Measurements from ENCODE around the gene PPIL6. TPM values are rescaled to one million over a fixed set of nuclear protein-coding genes. Genes with fewer than 3 reads are reported as not detected.

Gene PPIL6
- under 1 TPM in 1 of 2 experiments, not detected in 1; 0.16 TPM for total RNA-seq

GRCh38 chr6:109440331-109441068 lies at the start of gene PPIL6, which contains the start of gene SMPD2:
PPIL6 (minus strand) TSS chr6:109440628; CDS start chr6:109440590, 38 bp downstream.
SMPD2 (plus strand) TSS chr6:109440724; CDS start chr6:109441122, 398 bp downstream.
- ChIA-PET POLR2A (interaction anchor here (0.6 to 5.7 kb wide), 9 partner anchors 8 to 538 kb away, joined by 3 to 72 read pairs (median 5); partner anchors contain the start of genes CD164, CEP57L1 and MICAL1), CTCF (interaction anchor here (0.7 to 2.9 kb wide), 10 partner anchors 10 to 253 kb away, joined by 3 to 24 read pairs (median 9); partner anchors contain the start of genes AK9, CD164 and MICAL1)
- no peaks in the 10 kb centered on the region for H3K27me3 Mint-ChIP-seq (ENCODE audit: low read depth)

GRCh38 chr6:109488001-109488400 lies 47.6 kb upstream of the PPIL6 start:
- Mint-ChIP-seq H3K4me1 (ENCODE audit: low read depth) (peaks cover 32% of the 10 kb centered on the region), H3K4me3 (no peak overlapping the region), H3K9me3 (ENCODE audit: insufficient read depth) (no peaks in the 10 kb centered on the region), H3K27ac (no peak overlapping the region), H3K27me3 (ENCODE audit: low read depth) (peaks cover 9% of the 10 kb centered on the region), H3K36me3 (ENCODE audit: low read depth) (no peaks in the 10 kb centered on the region)
- ChIA-PET POLR2A (no interaction called here), CTCF (no interaction called here)
- DNase-seq = no peak
- ATAC-seq = no peak

More at GRCh38 chr6:109440331-109441068, at the start of gene PPIL6, which contains the start of gene SMPD2:
- DNase-seq = peak; percentile 82
- H3K9me3 Mint-ChIP-seq (ENCODE audit: insufficient read depth) = no peaks in the 10 kb centered on the region
- peak; percentile 88 for ATAC-seq
- H3K4me1 Mint-ChIP-seq (ENCODE audit: low read depth) = peaks cover 29% of the 10 kb centered on the region
- peaks cover 25% of the 10 kb centered on the region for H3K36me3 Mint-ChIP-seq (ENCODE audit: low read depth)
- H3K4me3 Mint-ChIP-seq = peak within 1 kb of the TSS; percentile 90
- H3K27ac Mint-ChIP-seq = peak within 1 kb of the TSS; percentile 82

GRCh38 chr6:109486068-109486467 lies 45.6 kb upstream of the PPIL6 start:
- Mint-ChIP-seq H3K36me3 (ENCODE audit: low read depth) (peaks cover 12% of the 10 kb centered on the region), H3K9me3 (ENCODE audit: insufficient read depth) (no peaks in the 10 kb centered on the region), H3K4me3 (no peak overlapping the region), H3K4me1 (ENCODE audit: low read depth) (peaks cover 34% of the 10 kb centered on the region), H3K27me3 (ENCODE audit: low read depth) (peaks cover 9% of the 10 kb centered on the region), H3K27ac (no peak overlapping the region)
- POLR2A ChIA-PET = no interaction called here
- DNase-seq (peak; percentile 8), ATAC-seq (no peak)
- CTCF ChIA-PET = no interaction called here

DNA sequence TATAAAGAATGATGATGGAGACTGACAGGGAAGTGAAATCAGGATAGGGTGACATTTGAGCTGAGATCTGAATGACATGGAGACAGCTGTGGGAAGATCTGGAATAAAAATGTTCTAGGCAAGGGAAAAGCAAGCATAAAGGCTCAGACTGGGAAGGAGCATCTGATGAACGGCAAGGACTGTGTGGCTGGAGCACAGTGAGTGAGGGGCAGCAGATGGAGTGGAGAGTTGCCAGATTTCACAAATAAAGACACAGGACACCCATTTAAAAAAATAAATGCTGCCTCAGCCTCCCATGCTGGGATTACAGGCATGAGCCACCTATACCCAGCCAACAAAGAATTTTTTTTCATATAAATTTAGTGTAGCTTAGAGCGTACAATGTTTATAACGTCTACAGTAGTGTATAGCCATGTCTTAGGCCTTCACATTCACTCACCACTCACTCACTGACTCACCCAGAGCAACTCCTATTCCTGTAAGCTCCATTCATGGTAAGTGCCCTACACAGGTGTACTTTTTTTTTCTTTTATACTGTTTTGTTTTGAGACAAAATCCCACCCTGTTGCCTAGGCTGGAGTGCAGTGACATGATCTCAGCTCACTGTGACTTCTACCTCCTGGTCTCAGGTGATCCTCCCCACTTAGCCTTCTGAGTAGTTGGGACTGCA lies 45.0 kb upstream of the PPIL6 start:
- peaks cover 19% of the 10 kb centered on the region for H3K36me3 Mint-ChIP-seq (ENCODE audit: low read depth)
- ATAC-seq = no peak
- POLR2A ChIA-PET = interaction anchor here (0.8 kb wide), 1 partner anchor 102 kb away, joined by 4 read pairs; no protein-coding TSS in a partner anchor
- CTCF ChIA-PET = no interaction called here
- no peak overlapping the region for H3K27ac Mint-ChIP-seq
- peak; percentile 17 for DNase-seq
- H3K27me3 Mint-ChIP-seq (ENCODE audit: low read depth) = peaks cover 9% of the 10 kb centered on the region
- H3K4me1 Mint-ChIP-seq (ENCODE audit: low read depth) = peaks cover 35% of the 10 kb centered on the region
- H3K9me3 Mint-ChIP-seq (ENCODE audit: insufficient read depth) = no peaks in the 10 kb centered on the region
- H3K4me3 Mint-ChIP-seq = no peak overlapping the region

- H3K4me1 Mint-ChIP-seq (ENCODE audit: low read depth) = peaks cover 37% of the 10 kb centered on the region
- CTCF ChIA-PET = no interaction called here
Observed at GRCh38 chr6:109484122-109484521, 43.7 kb upstream of the PPIL6 start.

GRCh38 chr6:109483735-109484057 lies 43.3 kb upstream of the PPIL6 start:
- POLR2A ChIA-PET = interaction anchor here (3.3 kb wide), 1 partner anchor 101 kb away, joined by 24 read pairs; the partner anchor contains the start of gene CD164
- Mint-ChIP-seq H3K27ac (peak overlapping the region; percentile 62), H3K4me1 (ENCODE audit: low read depth) (peaks cover 41% of the 10 kb centered on the region), H3K27me3 (ENCODE audit: low read depth) (peaks cover 9% of the 10 kb centered on the region), H3K4me3 (peak overlapping the region; percentile 74), H3K9me3 (ENCODE audit: insufficient read depth) (no peaks in the 10 kb centered on the region), H3K36me3 (ENCODE audit: low read depth) (peaks cover 32% of the 10 kb centered on the region)
- peak; percentile 1 for ATAC-seq
- DNase-seq = no peak
- CTCF ChIA-PET = interaction anchor here (0.6 to 2.3 kb wide), 2 partner anchors 101 to 262 kb away, joined by 3 to 15 read pairs; partner anchors contain the start of gene CD164

More at GRCh38 chr6:109484122-109484521, 43.7 kb upstream of the PPIL6 start:
- Mint-ChIP-seq H3K9me3 (ENCODE audit: insufficient read depth) (no peaks in the 10 kb centered on the region), H3K27ac (peak overlapping the region; percentile 62), H3K36me3 (ENCODE audit: low read depth) (peaks cover 28% of the 10 kb centered on the region), H3K27me3 (ENCODE audit: low read depth) (peaks cover 9% of the 10 kb centered on the region), H3K4me3 (peak overlapping the region; percentile 74)
- peak; percentile 11 for DNase-seq
- POLR2A ChIA-PET = no interaction called here
- no peak for ATAC-seq

- Mint-ChIP-seq H3K27ac (peak within 1 kb of the TSS; percentile 85), H3K27me3 (ENCODE audit: low read depth) (peaks cover 9% of the 10 kb centered on the region), H3K4me1 (ENCODE audit: low read depth) (peaks cover 47% of the 10 kb centered on the region), H3K36me3 (ENCODE audit: low read depth) (peaks cover 38% of the 10 kb centered on the region), H3K4me3 (peak within 1 kb of the TSS; percentile 85), H3K9me3 (ENCODE audit: insufficient read depth) (no peaks in the 10 kb centered on the region)
- DNase-seq (peak; percentile 92), ATAC-seq (peak; percentile 85)
- POLR2A ChIA-PET = interaction anchor here (1.0 to 5.5 kb wide), 8 partner anchors 8 to 101 kb away, joined by 3 to 40 read pairs (median 7); partner anchors contain the start of genes CD164 and MICAL1
- CTCF ChIA-PET = interaction anchor here (0.6 to 2.3 kb wide), 5 partner anchors 8 to 261 kb away, joined by 3 to 15 read pairs (median 5); partner anchors contain the start of gene CD164
Observed at GRCh38 chr6:109482905-109483734, 42.7 kb upstream of the PPIL6 start, which contains the start of gene ZBTB24. ZBTB24 (minus strand) TSS chr6:109483219; CDS start chr6:109482026, 1,193 bp downstream.

DNA sequence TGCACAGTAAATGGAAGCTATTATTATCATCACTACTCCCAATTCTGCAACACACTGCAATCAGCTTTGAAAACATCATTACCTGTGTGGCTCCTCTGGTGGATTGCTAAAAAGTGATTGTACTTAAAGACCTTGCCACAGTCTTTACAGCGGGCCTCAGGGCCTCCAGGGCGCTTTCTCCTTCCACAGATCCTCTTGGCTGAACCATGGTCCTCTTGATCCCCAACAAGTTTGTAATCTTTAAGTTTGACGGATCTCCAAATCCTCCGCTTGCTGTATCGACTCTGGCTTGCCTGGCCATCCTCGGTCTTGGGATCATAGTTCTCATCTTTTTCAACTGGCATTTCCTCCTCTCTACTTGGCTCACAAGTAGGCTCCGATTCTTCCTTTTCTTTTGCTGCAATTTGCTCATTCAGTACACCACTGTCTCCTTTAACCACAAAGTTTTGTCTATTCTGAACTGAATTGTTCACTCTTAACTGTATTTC lies 40.6 kb upstream of the PPIL6 start:
- Mint-ChIP-seq H3K4me3 (peak overlapping the region; percentile 85), H3K27me3 (ENCODE audit: low read depth) (peaks cover 2% of the 10 kb centered on the region), H3K4me1 (ENCODE audit: low read depth) (peaks cover 65% of the 10 kb centered on the region), H3K27ac (peak overlapping the region; percentile 75), H3K36me3 (ENCODE audit: low read depth) (peaks cover 54% of the 10 kb centered on the region), H3K9me3 (ENCODE audit: insufficient read depth) (no peaks in the 10 kb centered on the region)
- ChIA-PET POLR2A (interaction anchor here (1.1 to 5.5 kb wide), 6 partner anchors 10 to 99 kb away, joined by 4 to 40 read pairs (median 8); partner anchors contain the start of genes CD164 and MICAL1), CTCF (interaction anchor here (1.0 to 2.8 kb wide), 7 partner anchors 12 to 98 kb away, joined by 3 to 9 read pairs (median 3); partner anchors contain the start of genes CD164, PPIL6 and SMPD2)
- ATAC-seq (no peak), DNase-seq (peak; percentile 21)

- Mint-ChIP-seq H3K9me3 (ENCODE audit: insufficient read depth) (no peaks in the 10 kb centered on the region), H3K27ac (peak overlapping the region; percentile 62), H3K4me1 (ENCODE audit: low read depth) (peaks cover 72% of the 10 kb centered on the region), H3K4me3 (peak overlapping the region; percentile 76), H3K36me3 (ENCODE audit: low read depth) (peaks cover 70% of the 10 kb centered on the region), H3K27me3 (ENCODE audit: low read depth) (no peaks in the 10 kb centered on the region)
- CTCF ChIA-PET = interaction anchor here (0.6 to 2.8 kb wide), 9 partner anchors 9 to 561 kb away, joined by 3 to 9 read pairs (median 4); partner anchors contain the start of genes PPIL6 and SMPD2
- DNase-seq (no peak), ATAC-seq (no peak)
- POLR2A ChIA-PET = interaction anchor here (0.6 to 5.5 kb wide), 4 partner anchors 13 to 50 kb away, joined by 3 to 40 read pairs (median 6); partner anchors contain the start of gene MICAL1
Observed at GRCh38 chr6:109478841-109479624, 38.6 kb upstream of the PPIL6 start.

- Mint-ChIP-seq H3K36me3 (ENCODE audit: low read depth) (peaks cover 77% of the 10 kb centered on the region), H3K9me3 (ENCODE audit: insufficient read depth) (no peaks in the 10 kb centered on the region), H3K4me1 (ENCODE audit: low read depth) (peaks cover 71% of the 10 kb centered on the region), H3K27ac (peak overlapping the region; percentile 62), H3K4me3 (peak overlapping the region; percentile 76), H3K27me3 (ENCODE audit: low read depth) (no peaks in the 10 kb centered on the region)
- POLR2A ChIA-PET = interaction anchor here (0.6 to 5.5 kb wide), 3 partner anchors 19 to 51 kb away, joined by 3 to 40 read pairs (median 5); partner anchors contain the start of gene MICAL1
- no peak for DNase-seq
- no peak for ATAC-seq
- CTCF ChIA-PET = interaction anchor here (0.6 to 2.8 kb wide), 6 partner anchors 8 to 561 kb away, joined by 3 to 9 read pairs (median 4); partner anchors contain the start of genes PPIL6 and SMPD2
Observed at GRCh38 chr6:109478222-109478805, 37.9 kb upstream of the PPIL6 start.

Measured in activated CD8-positive, alpha-beta T cell treated with anti-CD3 and anti-CD28 coated beads, Interleukin-2, amount 10 ng/mL, durations not matched to agents 7 days and 5 days (primary cell).